HG03039 (cell line): ENCODE measurements around the gene P2RY14.

Source experiments
- ATAC-seq: cut with Tn5 transposase; IDR thresholded peaks from one replicate; pipeline ENCODE4 v1.9.1; 2021; ENCODE audit warnings: mild to moderate bottlenecking, moderate library complexity; ENCODE audit not compliant: unreplicated experiment

P2RY14 gene

DNA sequence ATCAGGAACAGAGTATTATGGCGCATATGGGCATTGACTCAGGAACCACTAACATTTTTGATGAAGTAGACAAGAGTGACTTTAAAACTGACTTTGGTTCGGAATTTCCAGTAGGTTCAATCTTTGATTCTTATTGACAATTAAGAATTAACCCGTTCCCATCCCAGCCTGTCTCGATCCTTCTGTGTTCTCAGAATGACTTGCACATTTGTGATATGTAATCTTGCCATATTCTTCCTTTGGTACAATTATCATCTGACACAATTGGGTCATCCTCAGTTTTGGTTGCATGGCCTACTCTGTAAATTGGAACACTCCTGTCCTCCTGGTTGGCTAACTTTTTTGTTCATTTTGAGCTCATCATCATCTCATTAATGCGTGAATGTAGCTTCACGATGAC is 85.8 kb downstream of the P2RY14 start:
- ATAC-seq: no peak

- no peak for ATAC-seq
These were observed 87.2 kb downstream of the P2RY14 start for GRCh38 chr3:151191095-151191494.

- ATAC-seq: no peak
These were observed 95.1 kb downstream of the P2RY14 start for GRCh38 chr3:151183265-151183671.

GRCh38 chr3:151182349-151183079 is 95.8 kb downstream of the P2RY14 start:
- no peak for ATAC-seq

- ATAC-seq: no peak
These were observed 100.0 kb downstream of the P2RY14 start for GRCh38 chr3:151178208-151178845.

GRCh38 chr3:151175952-151176351 is 102.4 kb downstream of the P2RY14 start:
- ATAC-seq: no peak

GRCh38 chr3:151174351-151174750 is 104.0 kb downstream of the P2RY14 start:
- no peak for ATAC-seq

GRCh38 chr3:151171145-151171757 is 107.1 kb downstream of the P2RY14 start:
- ATAC-seq: peak; percentile 52

- ATAC-seq: peak; percentile 38
These were observed 108.2 kb downstream of the P2RY14 start for GRCh38 chr3:151169948-151170679.

DNA sequence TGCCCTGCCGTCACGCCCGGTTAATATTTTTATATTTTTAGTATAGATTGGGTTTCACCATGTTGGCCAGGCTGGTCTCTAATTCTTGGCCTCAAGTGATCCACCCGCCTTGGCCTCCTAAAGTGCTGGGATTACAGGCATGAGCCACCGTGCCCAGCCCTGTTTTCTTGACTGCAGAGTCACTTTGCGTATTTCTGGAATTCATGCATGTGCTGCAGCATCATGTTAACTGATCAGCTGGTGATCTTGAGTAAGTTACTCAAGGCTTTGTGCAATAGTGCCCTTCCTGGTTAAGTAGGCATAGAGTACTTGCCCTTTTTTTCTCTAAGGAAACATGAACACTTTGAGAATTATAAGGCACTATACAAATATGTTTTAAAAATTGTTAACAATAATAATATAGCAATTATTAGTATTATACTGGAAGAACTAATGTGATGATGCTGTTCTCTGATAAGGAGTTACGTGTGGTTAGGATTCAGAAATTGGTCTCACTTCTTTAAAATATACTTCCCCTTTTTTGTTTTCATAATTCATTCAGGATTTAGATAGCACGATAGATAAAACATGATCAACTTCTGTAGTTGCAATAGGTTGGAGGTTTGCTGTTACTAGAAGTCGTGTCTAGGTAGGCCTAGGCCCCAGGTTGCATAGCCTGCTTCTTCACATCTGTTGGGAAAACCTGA is 108.9 kb downstream of the P2RY14 start:
- ATAC-seq: peak; percentile 15

GRCh38 chr3:151168269-151169094 is 109.9 kb downstream of the P2RY14 start:
- ATAC-seq: peak; percentile 47

- no peak for ATAC-seq
These were observed 112.2 kb downstream of the P2RY14 start for GRCh38 chr3:151166161-151166560.

GRCh38 chr3:151165226-151165625 is 113.1 kb downstream of the P2RY14 start:
- ATAC-seq: no peak
